Trophoblast cell (in vitro differentiated cells and primary cell): Measurements from ENCODE around the gene TOPBP1.

Experiments used
- DNase-seq, 2 donors: peaks; one replicate each; pipeline ENCODE4 v3.0.0-alpha.2; 2016
- H2AFZ ChIP-seq: 2 replicates; pipeline ENCODE4 v1.6.1; 2013; ENCODE audit warnings: low read length, moderate library complexity, mild to moderate bottlenecking; ENCODE audit not compliant: insufficient read depth, poor library complexity
- H2AK5ac ChIP-seq: 2 replicates; pipeline ENCODE4 v1.6.1; 2013; ENCODE audit warnings: mild to moderate bottlenecking, low read length
- H2BK120ac ChIP-seq: 2 replicates; pipeline ENCODE4 v1.6.1; 2013; ENCODE audit warnings: low read length, mild to moderate bottlenecking, moderate library complexity; ENCODE audit not compliant: insufficient read depth, poor library complexity
- H2BK12ac ChIP-seq: 2 replicates; pipeline ENCODE4 v1.6.1; 2013; ENCODE audit warnings: mild to moderate bottlenecking, low read length, moderate library complexity
- H2BK5ac ChIP-seq: 2 replicates; pipeline ENCODE4 v1.6.1; 2013; ENCODE audit warnings: low read length, low read depth, moderate library complexity, mild to moderate bottlenecking; ENCODE audit not compliant: poor library complexity
- H3K14ac ChIP-seq: 2 replicates; pipeline ENCODE4 v1.6.1; 2013; ENCODE audit warnings: mild to moderate bottlenecking, low read length
- H3K18ac ChIP-seq: 2 replicates; pipeline ENCODE4 v1.6.1; 2013; ENCODE audit warnings: mild to moderate bottlenecking, low read length
- H3K23ac ChIP-seq: 2 replicates; pipeline ENCODE4 v1.6.1; 2013; ENCODE audit warnings: low read length
- H3K27ac ChIP-seq: 2 replicates; pipeline ENCODE4 v1.5.1; 2013; ENCODE audit warnings: low read depth, mild to moderate bottlenecking, inconsistent platforms, low read length, moderate library complexity
- H3K27me3 ChIP-seq: 2 replicates; pipeline ENCODE4 v1.6.1; 2013; ENCODE audit warnings: inconsistent platforms, mild to moderate bottlenecking, low read length, moderate library complexity; ENCODE audit not compliant: insufficient read depth
- H3K36me3 ChIP-seq, 2 experiments: 1 replicate in 1 of 2; 2 replicates in 1 of 2; pipeline ENCODE4 v1.6.1; 2013; ENCODE audit warnings: low read length in 2 of 2, mild to moderate bottlenecking in 2 of 2, moderate library complexity in 1 of 2; ENCODE audit not compliant: insufficient read depth in 2 of 2, control insufficient read depth in 1 of 2
- H3K4ac ChIP-seq: 2 replicates; pipeline ENCODE4 v1.6.1; 2013; ENCODE audit warnings: low read depth, mild to moderate bottlenecking, low read length, moderate library complexity
- H3K4me1 ChIP-seq, 2 experiments: 1 replicate in 1 of 2; 2 replicates in 1 of 2; pipeline ENCODE4 v1.6.1; 2013; ENCODE audit warnings: low read length in 2 of 2, mild to moderate bottlenecking in 2 of 2, moderate library complexity in 1 of 2; ENCODE audit not compliant: insufficient read depth in 2 of 2, control insufficient read depth in 1 of 2
- H3K4me2 ChIP-seq: 2 replicates; pipeline ENCODE4 v1.6.1; 2013; ENCODE audit warnings: inconsistent platforms, mild to moderate bottlenecking, low read length, moderate library complexity
- H3K4me3 ChIP-seq: 2 replicates; pipeline ENCODE4 v1.5.1; 2013; ENCODE audit warnings: mild to moderate bottlenecking, low read depth, low read length, inconsistent platforms
- H3K79me1 ChIP-seq: one replicate; pipeline ENCODE4 v1.6.1; 2013; ENCODE audit warnings: low read length
- H3K79me2 ChIP-seq: 2 replicates; pipeline ENCODE4 v1.6.1; 2013; ENCODE audit warnings: low read length, mild to moderate bottlenecking; ENCODE audit not compliant: control insufficient read depth, insufficient read depth, poor library complexity
- H3K9ac ChIP-seq: 2 replicates; pipeline ENCODE4 v1.6.1; 2013; ENCODE audit warnings: mild to moderate bottlenecking, low read length
- H3K9me3 ChIP-seq: 2 replicates; pipeline ENCODE4 v1.6.1; 2013; ENCODE audit warnings: low read depth, mild to moderate bottlenecking, control low read depth, inconsistent platforms, low read length; ENCODE audit not compliant: insufficient read depth
- H4K12ac ChIP-seq: 2 replicates; pipeline ENCODE4 v1.6.1; 2013; ENCODE audit warnings: low read depth, mild to moderate bottlenecking, low read length, moderate library complexity
- H4K8ac ChIP-seq: 2 replicates; pipeline ENCODE4 v1.6.1; 2013; ENCODE audit warnings: low read depth, mild to moderate bottlenecking, low read length, moderate library complexity
- H4K91ac ChIP-seq: one replicate; pipeline ENCODE4 v1.6.1; 2013; ENCODE audit warnings: low read depth, mild to moderate bottlenecking, low read length, moderate library complexity
- WGBS: extraction: QIAGEN DNeasy Blood & Tissue Kit; methylation state at CpG from one replicate; pipeline ENCODE4 v1.1.7; 2013; ENCODE audit warnings: missing lambda C conversion rate; ENCODE audit not compliant: insufficient read length, insufficient coverage; ENCODE audit errors: extremely low coverage; 5-methylcytosine and 5-hydroxymethylcytosine counted together

The TOPBP1 gene

DNA sequence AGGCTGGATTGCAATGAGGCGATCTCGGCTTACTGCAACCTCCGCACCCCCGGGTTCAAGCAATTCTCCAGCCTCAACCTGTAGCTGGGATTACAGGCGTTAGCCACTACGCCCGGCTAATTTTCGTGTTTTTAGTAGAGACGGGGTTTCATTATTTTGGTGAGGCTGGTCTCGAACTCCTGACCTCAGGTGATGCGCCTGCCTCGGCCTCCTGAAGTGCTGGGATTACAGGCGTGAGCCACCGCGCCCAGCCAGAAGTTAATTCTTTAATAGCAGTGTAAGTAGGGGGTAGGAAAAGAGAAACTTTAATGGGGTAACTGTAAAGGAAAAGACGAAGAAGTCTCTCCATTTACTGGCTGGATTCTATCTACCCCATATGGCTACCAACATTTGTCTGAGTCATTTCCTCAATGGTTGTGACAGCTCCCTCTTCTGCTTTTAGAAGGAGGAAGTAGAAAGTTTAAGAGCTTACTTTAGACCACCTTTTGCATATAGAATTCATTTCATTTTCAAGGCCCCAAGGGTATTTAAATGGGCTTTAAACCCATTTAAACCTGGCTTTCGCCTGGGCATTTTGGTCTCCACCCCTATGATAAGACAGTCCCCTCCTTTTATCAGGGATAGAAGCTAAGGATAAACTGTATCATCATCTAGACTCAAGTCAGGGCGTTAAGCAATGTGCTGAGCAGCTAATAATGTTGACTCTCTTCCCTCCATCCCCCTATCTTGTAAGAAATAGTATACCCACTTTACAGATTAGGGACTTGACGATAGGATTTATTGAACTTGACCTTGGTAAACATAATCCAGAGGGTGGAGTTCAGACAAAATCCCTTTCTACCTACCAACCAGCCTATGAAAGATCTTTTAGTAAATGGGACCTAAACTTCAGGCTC is 89.3 kb downstream of the TOPBP1 start:
- no peak overlapping the region for H3K23ac ChIP-seq
- peak overlapping the region; percentile 90 for H2BK120ac ChIP-seq
- no peak overlapping the region for H3K14ac ChIP-seq
- peaks cover 21% of the 10 kb centered on the region for H3K79me2 ChIP-seq
- H4K8ac ChIP-seq = peak overlapping the region; percentile 32
- no peaks in the 10 kb centered on the region for H3K27me3 ChIP-seq
- H3K9ac ChIP-seq = no peak overlapping the region
- H3K4ac ChIP-seq = no peak overlapping the region
- peaks cover 38% of the 10 kb centered on the region for H3K79me1 ChIP-seq
- no CpG with 5 or more reads among the region's 19 CpGs for WGBS
- peaks cover under 1 to 4% of the 10 kb centered on the region in 2 experiments for H3K36me3 ChIP-seq
- peak overlapping the region; percentile 75 for H3K27ac ChIP-seq
- H4K91ac ChIP-seq = peak overlapping the region; percentile 41
- H3K4me1 ChIP-seq = peaks cover 25 to 36% of the 10 kb centered on the region in 2 experiments
- H2AFZ ChIP-seq = no peak overlapping the region
- H3K4me3 ChIP-seq = no peak overlapping the region
- H3K9me3 ChIP-seq = no peaks in the 10 kb centered on the region
- H2BK12ac ChIP-seq = peak overlapping the region; percentile 13
- DNase-seq = no peak
- peak overlapping the region; percentile 53 for H3K4me2 ChIP-seq
- H2AK5ac ChIP-seq = no peak overlapping the region
- no peak overlapping the region for H4K12ac ChIP-seq
- peak overlapping the region; percentile 51 for H2BK5ac ChIP-seq
- H3K18ac ChIP-seq = no peak overlapping the region

GRCh38 chr3:133570937-133571320 is 90.8 kb downstream of the TOPBP1 start:
- Histone ChIP-seq H2BK5ac (peak overlapping the region; percentile 94), H3K4ac (no peak overlapping the region), H4K12ac (no peak overlapping the region), H2AK5ac (no peak overlapping the region), H3K27ac (peak overlapping the region; percentile 94), H3K79me1 (peaks cover 45% of the 10 kb centered on the region), H3K14ac (no peak overlapping the region), H2AFZ (no peak overlapping the region), H3K18ac (no peak overlapping the region), H3K27me3 (no peaks in the 10 kb centered on the region), H4K91ac (peak overlapping the region; percentile 93), H2BK120ac (peak overlapping the region; percentile 97), H3K79me2 (peaks cover 16% of the 10 kb centered on the region), H3K4me3 (no peak overlapping the region), H3K4me1 (peaks cover 30 to 33% of the 10 kb centered on the region in 2 experiments), H3K4me2 (no peak overlapping the region), H3K9me3 (no peaks in the 10 kb centered on the region), H2BK12ac (peak overlapping the region; percentile 48), H4K8ac (no peak overlapping the region), H3K23ac (no peak overlapping the region), H3K36me3 (peaks cover 0 to under 1% of the 10 kb centered on the region in 2 experiments), H3K9ac (no peak overlapping the region)
- DNase-seq = peak in 1 of 2 donors; percentile 43
- no CpG with 5 or more reads among the region's 2 CpGs for WGBS

- H2BK12ac ChIP-seq = peak overlapping the region; percentile 99
- H2BK5ac ChIP-seq = peak overlapping the region; percentile 94
- H3K4me3 ChIP-seq = no peak overlapping the region
- peak overlapping the region; percentile 17 for H2AFZ ChIP-seq
- H3K4ac ChIP-seq = peak overlapping the region; percentile 37
- WGBS = no CpG with 5 or more reads among the region's 5 CpGs
- H3K27me3 ChIP-seq = no peaks in the 10 kb centered on the region
- no peaks in the 10 kb centered on the region for H3K36me3 ChIP-seq
- H4K8ac ChIP-seq = peak overlapping the region; percentile 80
- H4K12ac ChIP-seq = no peak overlapping the region
- H3K9me3 ChIP-seq = no peaks in the 10 kb centered on the region
- peak overlapping the region; percentile 7 for H3K4me2 ChIP-seq
- peak; percentile 82 to 91 for DNase-seq
- H4K91ac ChIP-seq = peak overlapping the region; percentile 93
- peak overlapping the region; percentile 81 for H3K14ac ChIP-seq
- no peak overlapping the region for H3K9ac ChIP-seq
- H3K18ac ChIP-seq = peak overlapping the region; percentile 68
- H3K79me2 ChIP-seq = peaks cover 16% of the 10 kb centered on the region
- peaks cover 30 to 33% of the 10 kb centered on the region in 2 experiments for H3K4me1 ChIP-seq
- peaks cover 45% of the 10 kb centered on the region for H3K79me1 ChIP-seq
- peak overlapping the region; percentile 97 for H2BK120ac ChIP-seq
- peak overlapping the region; percentile 94 for H3K27ac ChIP-seq
- H2AK5ac ChIP-seq = peak overlapping the region; percentile 68
- H3K23ac ChIP-seq = no peak overlapping the region
These were observed 91.4 kb downstream of the TOPBP1 start for GRCh38 chr3:133570139-133570936.

- H4K8ac ChIP-seq = peak overlapping the region; percentile 42
- H3K36me3 ChIP-seq = no peaks in the 10 kb centered on the region
- H2AFZ ChIP-seq = no peak overlapping the region
- peak overlapping the region; percentile 93 for H4K91ac ChIP-seq
- peak overlapping the region; percentile 96 for H2BK120ac ChIP-seq
- H3K79me1 ChIP-seq = peaks cover 35% of the 10 kb centered on the region
- no peaks in the 10 kb centered on the region for H3K27me3 ChIP-seq
- H3K4me2 ChIP-seq = peak overlapping the region; percentile 45
- peak overlapping the region; percentile 46 for H3K14ac ChIP-seq
- no peak overlapping the region for H2AK5ac ChIP-seq
- H3K9me3 ChIP-seq = no peaks in the 10 kb centered on the region
- H3K79me2 ChIP-seq = peaks cover 2% of the 10 kb centered on the region
- H2BK5ac ChIP-seq = peak overlapping the region; percentile 90
- peak overlapping the region; percentile 94 for H3K27ac ChIP-seq
- H3K4me3 ChIP-seq = no peak overlapping the region
- no peak overlapping the region for H3K9ac ChIP-seq
- no peak overlapping the region for H3K4ac ChIP-seq
- H3K4me1 ChIP-seq = peaks cover 30 to 40% of the 10 kb centered on the region in 2 experiments
- DNase-seq = peak; percentile 83 to 92
- peak overlapping the region; percentile 90 for H2BK12ac ChIP-seq
- no peak overlapping the region for H3K23ac ChIP-seq
- H4K12ac ChIP-seq = no peak overlapping the region
- no CpG with 5 or more reads among the region's 8 CpGs for WGBS
- no peak overlapping the region for H3K18ac ChIP-seq
These were observed 93.3 kb downstream of the TOPBP1 start for GRCh38 chr3:133568294-133569014.
